ENCODE data around the gene ERC2.

- TF ChIP-seq CTCF (IDR thresholded peaks at IDR 0.05; ENCODE audit: low read length) (no peak), EZH2 (IDR thresholded peaks at IDR 0.05; ENCODE audit: borderline replicate concordance, low read length) (no peak)
Measured at GRCh38 chr3:55486101-55486856, 982.0 kb downstream of the ERC2 start.
